ENCODE measurements around the gene ZNF575.
A peak's percentile ranks its signal among the peaks of the same experiment; 100 is the strongest.

ZNF575 gene

GRCh38 chr19:43570174-43570791 is 37.3 kb downstream of the ZNF575 start:
- no peak for FAIRE-seq
- no peak for DNase-seq (ENCODE audit: low spot score)

- FAIRE-seq: no peak
Measured at GRCh38 chr19:43572171-43572588, 39.2 kb downstream of the ZNF575 start.

GRCh38 chr19:43574424-43575155 is 41.6 kb downstream of the ZNF575 start:
- DNase-seq (ENCODE audit: low spot score) (peak; percentile 29), FAIRE-seq (no peak)

More at GRCh38 chr19:43572171-43572588, 39.2 kb downstream of the ZNF575 start:
- no peak for DNase-seq (ENCODE audit: low spot score)

- peak; percentile 99 for DNase-seq (ENCODE audit: low spot score)
- FAIRE-seq: peak; percentile 87
Measured at GRCh38 chr19:43575156-43575950, 42.4 kb downstream of the ZNF575 start, which contains the start of the genes PINLYP and XRCC1. PINLYP (plus strand) TSS chr19:43575801; CDS start chr19:43577192, 1,391 bp downstream. XRCC1 (minus strand) TSS chr19:43575527; CDS start chr19:43575458, 69 bp downstream.

- DNase-seq (ENCODE audit: low spot score) (no peak), FAIRE-seq (no peak)
Measured at GRCh38 chr19:43575955-43576878, 43.2 kb downstream of the ZNF575 start.

GRCh38 chr19:43578787-43579186 is 45.8 kb downstream of the ZNF575 start:
- FAIRE-seq (no peak), DNase-seq (ENCODE audit: low spot score) (no peak)

GRCh38 chr19:43581467-43581866 is 48.5 kb downstream of the ZNF575 start:
- DNase-seq (ENCODE audit: low spot score): no peak
- FAIRE-seq: no peak

GRCh38 chr19:43582495-43582894 is 49.5 kb downstream of the ZNF575 start:
- FAIRE-seq: no peak

GRCh38 chr19:43584484-43584883 is 51.5 kb downstream of the ZNF575 start:
- DNase-seq (ENCODE audit: low spot score) (no peak), FAIRE-seq (no peak)

More at GRCh38 chr19:43582495-43582894, 49.5 kb downstream of the ZNF575 start:
- DNase-seq (ENCODE audit: low spot score): no peak

Data from urothelium cell line (cell line).